DND-41 (cell line): Measurements from ENCODE around the gene NEU3.

Experiments used
- EZH2 ChIP-seq: IDR thresholded peaks from 3 replicates; pipeline ENCODE4 v1.6.1; 2012; ENCODE audit warnings: borderline replicate concordance, low read depth, mild to moderate bottlenecking, moderate library complexity, low read length, inconsistent platforms; ENCODE audit not compliant: severe bottlenecking
- TF ChIP-seq, protein P1 (sequence below): IDR thresholded peaks from 2 replicates; pipeline ENCODE4 v1.5.1; 2012; ENCODE audit warnings: borderline replicate concordance, low read length, moderate library complexity, mild to moderate bottlenecking; ENCODE audit not compliant: poor library complexity, severe bottlenecking; ENCODE audit errors: extremely low read depth

- TF ChIP-seq, protein P1, sequence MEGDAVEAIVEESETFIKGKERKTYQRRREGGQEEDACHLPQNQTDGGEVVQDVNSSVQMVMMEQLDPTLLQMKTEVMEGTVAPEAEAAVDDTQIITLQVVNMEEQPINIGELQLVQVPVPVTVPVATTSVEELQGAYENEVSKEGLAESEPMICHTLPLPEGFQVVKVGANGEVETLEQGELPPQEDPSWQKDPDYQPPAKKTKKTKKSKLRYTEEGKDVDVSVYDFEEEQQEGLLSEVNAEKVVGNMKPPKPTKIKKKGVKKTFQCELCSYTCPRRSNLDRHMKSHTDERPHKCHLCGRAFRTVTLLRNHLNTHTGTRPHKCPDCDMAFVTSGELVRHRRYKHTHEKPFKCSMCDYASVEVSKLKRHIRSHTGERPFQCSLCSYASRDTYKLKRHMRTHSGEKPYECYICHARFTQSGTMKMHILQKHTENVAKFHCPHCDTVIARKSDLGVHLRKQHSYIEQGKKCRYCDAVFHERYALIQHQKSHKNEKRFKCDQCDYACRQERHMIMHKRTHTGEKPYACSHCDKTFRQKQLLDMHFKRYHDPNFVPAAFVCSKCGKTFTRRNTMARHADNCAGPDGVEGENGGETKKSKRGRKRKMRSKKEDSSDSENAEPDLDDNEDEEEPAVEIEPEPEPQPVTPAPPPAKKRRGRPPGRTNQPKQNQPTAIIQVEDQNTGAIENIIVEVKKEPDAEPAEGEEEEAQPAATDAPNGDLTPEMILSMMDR = no peak
- TF ChIP-seq EZH2 = no peak
These were observed 52.5 kb downstream of the NEU3 start for GRCh38 chr11:75041263-75041662.
